K562 (cell line): ENCODE data around the gene TRNP1.

ENCODE experiments used
- CTCF ChIP-seq, 3 experiments: IDR thresholded peaks in 2 of 3; conservative IDR thresholded peaks in 1 of 3; 2 replicates each; pipeline ENCODE4 v1.5.1; 2011 to 2012; ENCODE audit warnings: low read length in 3 of 3, mild to moderate bottlenecking in 3 of 3, control low read depth in 2 of 3, improper control_type of control experiment in 1 of 3, inconsistent platforms in 1 of 3, low read depth in 1 of 3, mixed read lengths in 1 of 3, moderate library complexity in 1 of 3; ENCODE audit not compliant: insufficient read depth in 2 of 3
- TAF1 ChIP-seq: IDR thresholded peaks from 2 replicates; pipeline ENCODE4 v1.6.1; 2011; ENCODE audit warnings: mild to moderate bottlenecking, low read length, moderate library complexity; ENCODE audit not compliant: insufficient read depth, control insufficient read depth, severe bottlenecking; ENCODE audit errors: extremely low read depth
- ZNF77 ChIP-seq: fragments of 250-450 bp; sonication (Bioruptor Pico); IDR thresholded peaks from 2 replicates; pipeline ENCODE4 v1.5.0; 2020

DNA sequence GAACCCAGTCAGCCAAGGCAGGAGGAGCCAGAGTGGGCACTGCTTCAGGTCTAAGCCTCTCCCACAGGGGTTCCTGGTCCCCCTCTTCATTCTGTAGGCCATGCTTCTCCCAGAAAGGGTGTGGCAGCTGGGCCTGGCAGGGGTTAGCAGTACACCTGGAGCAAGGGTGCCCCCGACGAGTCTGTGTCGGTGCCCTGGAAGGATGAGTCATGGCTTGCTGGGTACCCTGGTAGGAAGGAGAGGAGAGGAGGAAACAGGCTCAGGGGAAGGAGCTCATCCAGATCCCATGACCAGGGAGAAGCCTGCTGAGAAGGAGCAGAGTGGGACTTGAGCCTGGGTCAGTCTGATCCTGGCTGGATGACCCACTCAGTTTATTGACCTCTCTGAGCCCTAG lies 43.6 kb upstream of the TRNP1 start:
- TF ChIP-seq ZNF77 (CRISPR knock-in tag) (no peak), TAF1 (no peak), CTCF (IDR thresholded peaks at IDR 0.05 in 2 of 3, conservative IDR thresholded peaks at IDR 0.05 in 1 of 3; ENCODE audit: insufficient read depth in 2 of 3, low read depth in 1 of 3, low read length in 3 of 3) (no peak)
